MM.1S (cell line): ENCODE data around the gene ADAMTS9.

Experiments used
- DNase-seq: peaks from one replicate; pipeline ENCODE4 v3.0.0-alpha.2; 2015
- H2AFZ ChIP-seq: fragments of 300-600 bp; sonication (generic); 2 replicates; pipeline ENCODE4 v1.6.0; 2016; ENCODE audit warnings: antibody characterized with exemption, low read length
- H3F3A ChIP-seq: fragments of 300-600 bp; sonication (generic); 2 replicates; pipeline ENCODE4 v1.6.1; 2016; ENCODE audit warnings: mild to moderate bottlenecking, antibody characterized with exemption, low read length, moderate library complexity, mixed read lengths; ENCODE audit not compliant: insufficient read depth
- H3K27ac ChIP-seq: fragments of 300-600 bp; sonication (generic); 2 replicates; pipeline ENCODE4 v1.5.1; 2016; ENCODE audit warnings: mild to moderate bottlenecking, low read length
- H3K27me3 ChIP-seq: fragments of 300-600 bp; sonication (generic); replicated peaks from 2 replicates; pipeline ENCODE4 v1.6.0; 2016; ENCODE audit warnings: low read length; ENCODE audit not compliant: insufficient read depth
- H3K36me3 ChIP-seq: fragments of 300-600 bp; sonication (generic); replicated peaks from 2 replicates; pipeline ENCODE4 v1.6.1; 2016; ENCODE audit warnings: mild to moderate bottlenecking, low read length, mixed read lengths; ENCODE audit not compliant: insufficient read depth
- H3K4me1 ChIP-seq: fragments of 300-600 bp; sonication (generic); 2 replicates; pipeline ENCODE4 v1.6.1; 2016; ENCODE audit warnings: low read length, mixed read lengths
- H3K4me2 ChIP-seq: fragments of 300-600 bp; sonication (generic); 2 replicates; pipeline ENCODE4 v1.6.0; 2016; ENCODE audit warnings: low read depth, low read length
- H3K4me3 ChIP-seq: fragments of 300-600 bp; sonication (generic); 2 replicates; pipeline ENCODE4 v1.5.1; 2016; ENCODE audit warnings: low read length, mixed read lengths
- H3K79me2 ChIP-seq: fragments of 300-600 bp; sonication (generic); 2 replicates; pipeline ENCODE4 v1.6.1; 2016; ENCODE audit warnings: mixed run types, low read length, mixed read lengths
- H3K9ac ChIP-seq: fragments of 300-600 bp; sonication (generic); 2 replicates; pipeline ENCODE4 v1.6.1; 2016; ENCODE audit warnings: low read length, mixed read lengths
- H3K9me2 ChIP-seq: fragments of 300-600 bp; sonication (generic); replicated peaks from 2 replicates; pipeline ENCODE4 v1.6.1; 2016; ENCODE audit warnings: mild to moderate bottlenecking, low read length, mixed read lengths; ENCODE audit not compliant: insufficient read depth
- H3K9me3 ChIP-seq: fragments of 300-600 bp; sonication (generic); replicated peaks from 2 replicates; pipeline ENCODE4 v1.6.1; 2016; ENCODE audit warnings: mild to moderate bottlenecking, low read length, mixed read lengths; ENCODE audit not compliant: insufficient read depth
- H4K20me1 ChIP-seq: fragments of 300-600 bp; sonication (generic); 2 replicates; pipeline ENCODE4 v1.6.1; 2016; ENCODE audit warnings: mild to moderate bottlenecking, low read length, moderate library complexity, mixed read lengths; ENCODE audit not compliant: insufficient read depth
- CTCF ChIP-seq: fragments of 300-600 bp; sonication (generic); IDR thresholded peaks from 2 replicates; pipeline ENCODE4 v1.5.1; 2016; ENCODE audit warnings: antibody characterized with exemption, low read length, mixed read lengths
- EZH2 ChIP-seq: fragments of 300-600 bp; sonication (generic); optimal IDR thresholded peaks from 2 replicates; pipeline ENCODE3; 2017; ENCODE audit warnings: low read depth, mild to moderate bottlenecking, antibody characterized with exemption, low read length, mixed read lengths
- EZH2phosphoT487 ChIP-seq: fragments of 300-600 bp; sonication (generic); IDR thresholded peaks from 2 replicates; pipeline ENCODE4 v1.6.1; 2018; ENCODE audit warnings: antibody characterized with exemption, low read length

Gene ADAMTS9

GRCh38 chr3:64631951-64632350 lies 55.8 kb downstream of the ADAMTS9 start:
- Histone ChIP-seq H3K36me3 (no peaks in the 10 kb centered on the region), H3K4me3 (no peak overlapping the region), H3K79me2 (no peaks in the 10 kb centered on the region), H3K27ac (no peak overlapping the region), H3K4me2 (no peak overlapping the region), H3K9me3 (no peaks in the 10 kb centered on the region), H3K9ac (no peak overlapping the region), H2AFZ (no peak overlapping the region), H4K20me1 (no peaks in the 10 kb centered on the region), H3F3A (no peaks in the 10 kb centered on the region), H3K4me1 (no peaks in the 10 kb centered on the region), H3K27me3 (no peaks in the 10 kb centered on the region), H3K9me2 (no peaks in the 10 kb centered on the region)
- DNase-seq: no peak
- no peak for TF ChIP-seq EZH2
- no peak for TF ChIP-seq EZH2phosphoT487
- TF ChIP-seq CTCF: no peak

GRCh38 chr3:64627471-64628321 lies 60.1 kb downstream of the ADAMTS9 start:
- Histone ChIP-seq H3K4me3 (no peak overlapping the region), H2AFZ (no peak overlapping the region), H3K9me2 (no peaks in the 10 kb centered on the region), H3K4me2 (no peak overlapping the region), H3K36me3 (no peaks in the 10 kb centered on the region), H4K20me1 (no peaks in the 10 kb centered on the region), H3K79me2 (no peaks in the 10 kb centered on the region), H3K27ac (no peak overlapping the region), H3K4me1 (no peaks in the 10 kb centered on the region), H3K9me3 (no peaks in the 10 kb centered on the region), H3K27me3 (no peaks in the 10 kb centered on the region), H3F3A (no peaks in the 10 kb centered on the region), H3K9ac (no peak overlapping the region)
- no peak for TF ChIP-seq CTCF
- no peak for DNase-seq

GRCh38 chr3:64627042-64627441 lies 60.8 kb downstream of the ADAMTS9 start:
- Histone ChIP-seq H3K27me3 (no peaks in the 10 kb centered on the region), H3K27ac (no peak overlapping the region), H3K4me1 (no peaks in the 10 kb centered on the region), H3K4me2 (no peak overlapping the region), H3K4me3 (no peak overlapping the region), H3K9ac (no peak overlapping the region), H3K9me3 (no peaks in the 10 kb centered on the region), H2AFZ (no peak overlapping the region), H3F3A (no peaks in the 10 kb centered on the region), H3K9me2 (no peaks in the 10 kb centered on the region), H3K79me2 (no peaks in the 10 kb centered on the region), H4K20me1 (no peaks in the 10 kb centered on the region), H3K36me3 (no peaks in the 10 kb centered on the region)
- DNase-seq: no peak
- TF ChIP-seq EZH2phosphoT487: no peak
- TF ChIP-seq CTCF: no peak
- TF ChIP-seq EZH2: no peak
